ENCODE data around the gene OPA3. TPM values are rescaled to one million over a fixed set of nuclear protein-coding genes. Genes with fewer than 3 reads are reported as not detected.

Gene OPA3
- total RNA-seq, 1 experiment from 2014 or later: 15.2 TPM

- H3K4me1 ChIP-seq (replicated peaks; ENCODE audit: insufficient read depth): peaks cover 21% of the 10 kb centered on the region
- peaks cover 9% of the 10 kb centered on the region for H4K20me1 ChIP-seq (ENCODE audit: insufficient read depth)
- POLR2A ChIA-PET (ENCODE audit: unreplicated experiment): no interaction called here
- CTCF ChIA-PET: interaction anchor here (0.6 to 0.8 kb wide), 2 partner anchors 172 to 1002 kb away, joined by 3 read pairs; no protein-coding TSS in a partner anchor
- H3K9me3 ChIP-seq (ENCODE audit: insufficient read depth, low read depth): no peaks in the 10 kb centered on the region
- no TSS peak for BruUV-seq (replicated peaks)
- DNase-seq: no peak
- peaks cover 39% of the 10 kb centered on the region for H3K79me2 ChIP-seq (ENCODE audit: low read depth)
- no peaks in the 10 kb centered on the region for H3K27me3 ChIP-seq (ENCODE audit: insufficient read depth, low read depth)
- H3K4me3 ChIP-seq: peak overlapping the region; percentile 97; the same call in 1 of the 2 replicates
- no peaks in the 10 kb centered on the region for H3K9me2 ChIP-seq (ENCODE audit: insufficient read depth)
- no peaks in the 10 kb centered on the region for H3K36me3 ChIP-seq (ENCODE audit: low read depth)
- intact Hi-C loops (cut with micrococcal nuclease; ENCODE audit: unreplicated experiment): loop anchor here (5.0 kb wide), 1 partner anchor 137 kb away; no protein-coding TSS in a partner anchor
- no peak for TF ChIP-seq CTCF (conservative IDR thresholded peaks at IDR 0.05)
- TF ChIP-seq EZH2 (IDR thresholded peaks at IDR 0.05; ENCODE audit: low read depth): no peak
- H3K27ac ChIP-seq: peak overlapping the region; percentile 95
- H3K4me2 ChIP-seq: peak overlapping the region; percentile 99
- peaks cover 46% of the 10 kb centered on the region for H3F3A ChIP-seq (ENCODE audit: insufficient read depth, low read depth)
- no peak overlapping the region for H2AFZ ChIP-seq
These were observed 79.2 kb downstream of the OPA3 start for GRCh38 chr19:45505151-45505995.

GRCh38 chr19:45503909-45504308 is 80.7 kb downstream of the OPA3 start:
- no peaks in the 10 kb centered on the region for H3K27me3 ChIP-seq (ENCODE audit: insufficient read depth, low read depth)
- peaks cover 35% of the 10 kb centered on the region for H3F3A ChIP-seq (ENCODE audit: insufficient read depth, low read depth)
- CTCF ChIA-PET: no interaction called here
- H4K20me1 ChIP-seq (ENCODE audit: insufficient read depth): no peaks in the 10 kb centered on the region
- TF ChIP-seq EZH2 (IDR thresholded peaks at IDR 0.05; ENCODE audit: low read depth) (no peak), CTCF (conservative IDR thresholded peaks at IDR 0.05) (no peak)
- no TSS peak for BruUV-seq (replicated peaks)
- no peaks in the 10 kb centered on the region for H3K36me3 ChIP-seq (ENCODE audit: low read depth)
- H2AFZ ChIP-seq: no peak overlapping the region
- POLR2A ChIA-PET (ENCODE audit: unreplicated experiment): no interaction called here
- H3K4me1 ChIP-seq (replicated peaks; ENCODE audit: insufficient read depth): peaks cover 15% of the 10 kb centered on the region
- DNase-seq: no peak
- no peak overlapping the region for H3K4me2 ChIP-seq
- H3K9me3 ChIP-seq (ENCODE audit: insufficient read depth, low read depth): no peaks in the 10 kb centered on the region
- no peaks in the 10 kb centered on the region for H3K9me2 ChIP-seq (ENCODE audit: insufficient read depth)
- H3K4me3 ChIP-seq: no peak overlapping the region
- H3K79me2 ChIP-seq (ENCODE audit: low read depth): peaks cover 25% of the 10 kb centered on the region
- intact Hi-C loops (cut with micrococcal nuclease; ENCODE audit: unreplicated experiment): no loop called here
- no peak overlapping the region for H3K27ac ChIP-seq

GRCh38 chr19:45502111-45502510 is 82.5 kb downstream of the OPA3 start:
- Histone ChIP-seq H3K4me2 (no peak overlapping the region), H3K36me3 (ENCODE audit: low read depth) (no peaks in the 10 kb centered on the region), H3K27me3 (ENCODE audit: insufficient read depth, low read depth) (no peaks in the 10 kb centered on the region), H3K79me2 (ENCODE audit: low read depth) (peaks cover 7% of the 10 kb centered on the region), H3K4me1 (replicated peaks; ENCODE audit: insufficient read depth) (peaks cover 21% of the 10 kb centered on the region), H3K27ac (no peak overlapping the region), H2AFZ (no peak overlapping the region), H3F3A (ENCODE audit: insufficient read depth, low read depth) (peaks cover 39% of the 10 kb centered on the region), H3K9me2 (ENCODE audit: insufficient read depth) (no peaks in the 10 kb centered on the region), H3K4me3 (no peak overlapping the region), H4K20me1 (ENCODE audit: insufficient read depth) (no peaks in the 10 kb centered on the region), H3K9me3 (ENCODE audit: insufficient read depth, low read depth) (no peaks in the 10 kb centered on the region)
- intact Hi-C loops (cut with micrococcal nuclease; ENCODE audit: unreplicated experiment): no loop called here
- BruUV-seq (replicated peaks): no TSS peak
- CTCF ChIA-PET: no interaction called here
- POLR2A ChIA-PET (ENCODE audit: unreplicated experiment): no interaction called here
- DNase-seq: no peak
- TF ChIP-seq EZH2 (IDR thresholded peaks at IDR 0.05; ENCODE audit: low read depth): no peak
- no peak for TF ChIP-seq CTCF (conservative IDR thresholded peaks at IDR 0.05)

All from PC-9 (cell line).